SK-N-SH (cell line): ENCODE data around the gene GRK5. TPM values are rescaled to one million over a fixed set of nuclear protein-coding genes. Genes with fewer than 3 reads are reported as not detected.

Source experiments
- CTCF ChIA-PET: fragments of 300-600, 350-600 bp; formaldehyde crosslinking; extraction: SDS; loops from one replicate; lab custom pipeline; 2021; lab: Yijun Ruan, JAX
- POLR2A ChIA-PET: fragments of 350-600 bp; sonication (Branson Sonifier 250); formaldehyde crosslinking; extraction: SDS; loops from one replicate; lab custom pipeline; 2020; ENCODE audit warnings: antibody characterized with exemption, inconsistent platforms; lab: Yijun Ruan, JAX
- DNase-seq: peaks from one replicate; pipeline ENCODE4 v3.0.0; 2012
- H2AFZ ChIP-seq: fragments of 200-600 bp; sonication (generic); 2 replicates; pipeline ENCODE4 v1.8.1; 2016; ENCODE audit warnings: antibody characterized with exemption, mild to moderate bottlenecking, low read depth
- H3F3A ChIP-seq: fragments of 200-600 bp; sonication (generic); replicated peaks from 2 replicates; pipeline ENCODE3; 2016; ENCODE audit warnings: antibody characterized with exemption, mild to moderate bottlenecking; ENCODE audit not compliant: insufficient read depth
- H3K27ac ChIP-seq, 2 experiments: fragments of 200-500 bp in 1 of 2; fragments of 200-600 bp in 1 of 2; sonication (Bioruptor generic) in 1 of 2; sonication (generic), shearing (Covaris generic) in 1 of 2; 2 replicates each; pipeline versions ENCODE4 v1.5.1 to v1.6.1; 2014 to 2016; ENCODE audit warnings: low read depth in 2 of 2, inconsistent platforms in 1 of 2, low read length in 1 of 2, mild to moderate bottlenecking in 1 of 2, mixed read lengths in 1 of 2
- H3K27me3 ChIP-seq: fragments of 200-600 bp; sonication (generic), shearing (Covaris generic); 2 replicates; pipeline ENCODE4 v1.6.1; 2016; ENCODE audit warnings: mixed run types; ENCODE audit not compliant: insufficient read depth
- H3K36me3 ChIP-seq, 2 experiments: fragments of 200-500 bp in 1 of 2; fragments of 200-600 bp in 1 of 2; sonication (Bioruptor generic) in 1 of 2; sonication (generic) in 1 of 2; replicated peaks in 1 of 2; 2 replicates each; pipeline versions ENCODE3 to v1.5.1; 2014 to 2016; ENCODE audit warnings: low read length in 1 of 2, mild to moderate bottlenecking in 1 of 2; ENCODE audit not compliant: insufficient read depth in 2 of 2, control insufficient read depth in 1 of 2
- H3K4me1 ChIP-seq, 2 experiments: fragments of 200-500 bp in 1 of 2; fragments of 200-600 bp in 1 of 2; sonication (Bioruptor generic) in 1 of 2; sonication (generic), shearing (Covaris generic) in 1 of 2; 2 replicates each; pipeline versions ENCODE4 v1.5.1 to v1.6.1; 2014 to 2016; ENCODE audit warnings: low read depth in 1 of 2, low read length in 1 of 2, mixed run types in 1 of 2; ENCODE audit not compliant: insufficient read depth in 2 of 2, control insufficient read depth in 1 of 2
- H3K4me2 ChIP-seq: fragments of 200-600 bp; sonication (generic), shearing (Covaris generic); 2 replicates; pipeline ENCODE4 v1.6.1; 2017; ENCODE audit warnings: mixed run types
- H3K4me3 ChIP-seq, 2 experiments: fragments of 200-500 bp in 1 of 2; fragments of 200-600 bp in 1 of 2; sonication (Bioruptor generic) in 1 of 2; sonication (generic), shearing (Covaris generic) in 1 of 2; 2 replicates each; pipeline versions ENCODE4 v1.5.1 to v1.8.1; 2014 to 2016; ENCODE audit warnings: low read depth in 2 of 2, inconsistent platforms in 1 of 2, low read length in 1 of 2, mild to moderate bottlenecking in 1 of 2, mixed read lengths in 1 of 2, moderate library complexity in 1 of 2
- H3K79me2 ChIP-seq: fragments of 200-600 bp; sonication (generic); 2 replicates; pipeline ENCODE4 v1.8.1; 2017; ENCODE audit warnings: mild to moderate bottlenecking; ENCODE audit not compliant: insufficient read depth
- H3K9ac ChIP-seq: fragments of 200-600 bp; sonication (generic); 2 replicates; pipeline ENCODE4 v1.6.1; 2017; ENCODE audit warnings: mixed run types
- H3K9me2 ChIP-seq: fragments of 200-600 bp; sonication (generic); 2 replicates; pipeline ENCODE4 v1.6.1; 2017; ENCODE audit warnings: mixed run types
- H3K9me3 ChIP-seq: fragments of 200-600 bp; sonication (generic); 2 replicates; pipeline ENCODE4 v1.6.1; 2017; ENCODE audit warnings: mixed run types, mild to moderate bottlenecking, moderate library complexity
- H4K20me1 ChIP-seq: fragments of 200-600 bp; sonication (generic); 2 replicates; pipeline ENCODE4 v1.6.1; 2017; ENCODE audit warnings: mild to moderate bottlenecking, mixed run types; ENCODE audit not compliant: insufficient read depth
- EZH2phosphoT487 ChIP-seq: fragments of 200-600 bp; sonication (generic); IDR thresholded peaks from 2 replicates; pipeline ENCODE4 v1.6.1; 2017; ENCODE audit warnings: low read depth, mixed run types, mild to moderate bottlenecking, antibody characterized with exemption, moderate library complexity, borderline replicate concordance
- FOSL2 ChIP-seq: IDR thresholded peaks from 2 replicates; pipeline ENCODE4 v1.4.0; 2012; ENCODE audit warnings: low read depth, mild to moderate bottlenecking, moderate library complexity, borderline replicate concordance
- FOXJ3 ChIP-seq: sonication (generic); formaldehyde crosslinking; IDR thresholded peaks from 2 replicates; pipeline ENCODE4 v1.5.1; 2020; ENCODE audit warnings: mild to moderate bottlenecking, missing genetic modification reagents
- GABPA ChIP-seq: IDR thresholded peaks from 2 replicates; pipeline ENCODE4 v1.4.0; 2012; ENCODE audit warnings: low read depth, mild to moderate bottlenecking
- MEF2A ChIP-seq: IDR thresholded peaks from 2 replicates; pipeline ENCODE4 v1.4.0; 2012; ENCODE audit warnings: low read depth, borderline replicate concordance
- MXI1 ChIP-seq: IDR thresholded peaks from 2 replicates; pipeline ENCODE4 v1.6.1; 2012; ENCODE audit warnings: mild to moderate bottlenecking, low read depth, low read length, improper control_type of control experiment
- NRF1 ChIP-seq: IDR thresholded peaks from 2 replicates; pipeline ENCODE4 v1.6.1; 2012; ENCODE audit warnings: low read depth, mild to moderate bottlenecking, low read length
- POLR2AphosphoS5 ChIP-seq: IDR thresholded peaks from 2 replicates; pipeline ENCODE4 v1.6.1; 2012; ENCODE audit warnings: low read depth, low read length
- RFX5 ChIP-seq: IDR thresholded peaks from 2 replicates; pipeline ENCODE4 v1.6.1; 2012; ENCODE audit warnings: mild to moderate bottlenecking, improper control_type of control experiment, low read length
- RXRA ChIP-seq: IDR thresholded peaks from 2 replicates; pipeline ENCODE4 v1.4.0; 2012; ENCODE audit warnings: low read depth, mild to moderate bottlenecking, borderline replicate concordance
- SIN3A ChIP-seq: IDR thresholded peaks from 2 replicates; pipeline ENCODE4 v1.6.1; 2012; ENCODE audit warnings: low read depth, mild to moderate bottlenecking, low read length, moderate library complexity, borderline replicate concordance
- SMC3 ChIP-seq: IDR thresholded peaks from 2 replicates; pipeline ENCODE4 v1.6.1; 2012; ENCODE audit warnings: low read depth, low read length, improper control_type of control experiment
- TAF1 ChIP-seq: IDR thresholded peaks from 2 replicates; pipeline ENCODE4 v1.6.1; 2012; ENCODE audit warnings: low read depth, mild to moderate bottlenecking, low read length, moderate library complexity, borderline replicate concordance
- TCF12 ChIP-seq: IDR thresholded peaks from 2 replicates; pipeline ENCODE4 v1.4.0; 2012
- YY1 ChIP-seq: IDR thresholded peaks from 2 replicates; pipeline ENCODE4 v1.4.0; 2012; ENCODE audit warnings: low read depth, mild to moderate bottlenecking
- WGBS: methylation state at CpG from one replicate; pipeline ENCODE4 v1.1.6; 2017; ENCODE audit warnings: low lambda C conversion rate; 5-methylcytosine and 5-hydroxymethylcytosine counted together
- polyA plus RNA-seq, 3 experiments: library from polyadenylated mRNA; depleted of rRNA; stranded (reverse); fragments of >200 nt; gene quantifications; 2 replicates each; pipeline ENCODE4 v1.2.3, GENCODE V29; 2012
- TF ChIP-seq, protein P1 (sequence below): IDR thresholded peaks from 2 replicates; pipeline ENCODE4 v1.6.1; 2012; ENCODE audit warnings: mild to moderate bottlenecking, low read depth, low read length, moderate library complexity
- TF ChIP-seq, protein P2 (sequence below): IDR thresholded peaks from 2 replicates; pipeline ENCODE4 v1.4.0; 2012; ENCODE audit warnings: low read depth
- TF ChIP-seq, protein P3 (sequence below): IDR thresholded peaks from 2 replicates; pipeline ENCODE4; 2012
- TF ChIP-seq, protein P4 (sequence below): fragments of 150-350 bp; IDR thresholded peaks from 2 replicates; pipeline ENCODE4 v1.6.1; 2016; ENCODE audit warnings: mild to moderate bottlenecking, low read depth, low read length

GRK5 gene
- polyA plus RNA-seq, 1 of the 3 experiments (the other 2 are of a cell fraction): 12.1 TPM

DNA sequence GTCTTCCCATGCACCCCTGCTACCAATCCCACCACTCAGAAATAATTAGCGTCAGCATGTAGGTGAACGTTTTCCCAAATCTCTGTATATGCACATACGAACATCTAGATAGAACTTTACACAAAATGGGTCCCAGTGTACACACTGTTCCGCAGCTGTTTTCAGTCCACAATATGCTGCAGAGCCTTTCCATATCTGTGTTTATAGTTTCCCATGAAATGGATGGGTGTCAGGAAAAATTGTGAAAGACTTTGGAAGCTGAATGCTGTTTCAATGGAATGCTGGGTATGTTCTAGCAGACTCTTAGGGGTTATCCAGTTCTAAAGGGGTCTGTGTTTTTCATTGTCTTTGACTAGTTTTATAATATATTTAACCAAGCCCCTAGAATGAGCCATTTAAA is 13.8 kb downstream of the GRK5 start:
- TF ChIP-seq, protein P1, sequence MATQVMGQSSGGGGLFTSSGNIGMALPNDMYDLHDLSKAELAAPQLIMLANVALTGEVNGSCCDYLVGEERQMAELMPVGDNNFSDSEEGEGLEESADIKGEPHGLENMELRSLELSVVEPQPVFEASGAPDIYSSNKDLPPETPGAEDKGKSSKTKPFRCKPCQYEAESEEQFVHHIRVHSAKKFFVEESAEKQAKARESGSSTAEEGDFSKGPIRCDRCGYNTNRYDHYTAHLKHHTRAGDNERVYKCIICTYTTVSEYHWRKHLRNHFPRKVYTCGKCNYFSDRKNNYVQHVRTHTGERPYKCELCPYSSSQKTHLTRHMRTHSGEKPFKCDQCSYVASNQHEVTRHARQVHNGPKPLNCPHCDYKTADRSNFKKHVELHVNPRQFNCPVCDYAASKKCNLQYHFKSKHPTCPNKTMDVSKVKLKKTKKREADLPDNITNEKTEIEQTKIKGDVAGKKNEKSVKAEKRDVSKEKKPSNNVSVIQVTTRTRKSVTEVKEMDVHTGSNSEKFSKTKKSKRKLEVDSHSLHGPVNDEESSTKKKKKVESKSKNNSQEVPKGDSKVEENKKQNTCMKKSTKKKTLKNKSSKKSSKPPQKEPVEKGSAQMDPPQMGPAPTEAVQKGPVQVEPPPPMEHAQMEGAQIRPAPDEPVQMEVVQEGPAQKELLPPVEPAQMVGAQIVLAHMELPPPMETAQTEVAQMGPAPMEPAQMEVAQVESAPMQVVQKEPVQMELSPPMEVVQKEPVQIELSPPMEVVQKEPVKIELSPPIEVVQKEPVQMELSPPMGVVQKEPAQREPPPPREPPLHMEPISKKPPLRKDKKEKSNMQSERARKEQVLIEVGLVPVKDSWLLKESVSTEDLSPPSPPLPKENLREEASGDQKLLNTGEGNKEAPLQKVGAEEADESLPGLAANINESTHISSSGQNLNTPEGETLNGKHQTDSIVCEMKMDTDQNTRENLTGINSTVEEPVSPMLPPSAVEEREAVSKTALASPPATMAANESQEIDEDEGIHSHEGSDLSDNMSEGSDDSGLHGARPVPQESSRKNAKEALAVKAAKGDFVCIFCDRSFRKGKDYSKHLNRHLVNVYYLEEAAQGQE: no peak
- TF ChIP-seq FOXJ3 (CRISPR knock-in tag) (no peak), RXRA (no peak), MXI1 (no peak), FOSL2 (no peak), TAF1 (no peak), POLR2AphosphoS5 (no peak), MEF2A (no peak)
- TF ChIP-seq, protein P2, sequence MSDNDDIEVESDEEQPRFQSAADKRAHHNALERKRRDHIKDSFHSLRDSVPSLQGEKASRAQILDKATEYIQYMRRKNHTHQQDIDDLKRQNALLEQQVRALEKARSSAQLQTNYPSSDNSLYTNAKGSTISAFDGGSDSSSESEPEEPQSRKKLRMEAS: no peak
- Histone ChIP-seq H3K4me1 (peaks cover 7 to 32% of the 10 kb centered on the region in 2 experiments; a peak in 3 of 4 replicates), H4K20me1 (no peaks in the 10 kb centered on the region), H3K27ac (no peak overlapping the region), H3K79me2 (peaks cover 2% of the 10 kb centered on the region; the same call in 1 of the 2 replicates), H3K27me3 (no peaks in the 10 kb centered on the region), H3K36me3 (no peaks in the 10 kb centered on the region), H3K9me3 (no peaks in the 10 kb centered on the region), H3F3A (no peaks in the 10 kb centered on the region), H2AFZ (no peak overlapping the region), H3K9me2 (no peaks in the 10 kb centered on the region), H3K4me3 (no peak overlapping the region), H3K9ac (no peak overlapping the region), H3K4me2 (no peak overlapping the region)
- CTCF ChIA-PET: interaction anchor here (1.3 to 3.9 kb wide), 4 partner anchors 11 to 224 kb away, joined by 4 to 38 read pairs (median 18); partner anchors contain the start of gene GRK5
- WGBS: 99% methylated on average over 4 of the region's 4 CpGs
- no peak for DNase-seq
- POLR2A ChIA-PET: no interaction called here

DNA sequence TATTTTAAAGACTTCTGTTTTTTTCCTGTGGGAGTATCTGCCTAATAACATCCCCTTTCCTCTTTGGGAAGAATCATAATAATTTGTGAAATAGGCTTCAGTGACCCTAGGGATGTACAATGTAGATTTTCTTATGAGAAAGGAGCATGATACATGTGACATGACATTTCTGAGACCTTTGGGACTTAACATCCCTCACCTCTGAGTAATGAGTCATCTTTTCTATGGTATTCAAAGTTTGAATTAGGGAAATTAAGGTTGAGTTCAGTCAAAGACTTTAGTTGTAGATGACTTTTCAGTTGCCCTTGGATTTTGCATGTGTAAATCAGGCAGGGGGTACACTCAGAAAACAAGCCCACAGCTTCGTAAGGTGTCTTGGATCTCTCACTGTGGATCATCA is 14.3 kb downstream of the GRK5 start:
- Histone ChIP-seq H3K79me2 (no peaks in the 10 kb centered on the region; the same call in 1 of the 2 replicates), H3K9ac (no peak overlapping the region), H3K4me3 (no peak overlapping the region), H3K4me1 (peaks cover 7 to 30% of the 10 kb centered on the region in 2 experiments; a peak in 3 of 4 replicates), H3K9me2 (no peaks in the 10 kb centered on the region), H3K9me3 (no peaks in the 10 kb centered on the region), H3K27ac (peak overlapping the region in 1 of 2 experiments; percentile 76; a peak in 1 of 4 replicates), H3K4me2 (no peak overlapping the region), H2AFZ (no peak overlapping the region), H3K36me3 (no peaks in the 10 kb centered on the region), H3K27me3 (no peaks in the 10 kb centered on the region), H4K20me1 (no peaks in the 10 kb centered on the region), H3F3A (no peaks in the 10 kb centered on the region)
- no peak for DNase-seq
- ChIA-PET CTCF (interaction anchor here (0.9 to 3.9 kb wide), 6 partner anchors 11 to 224 kb away, joined by 3 to 38 read pairs (median 10); partner anchors contain the start of gene GRK5), POLR2A (no interaction called here)
- TF ChIP-seq GABPA (no peak), SMC3 (no peak), FOXJ3 (CRISPR knock-in tag) (no peak), EZH2phosphoT487 (no peak), YY1 (no peak), TCF12 (no peak), NRF1 (no peak), SIN3A (no peak), RXRA (no peak), RFX5 (no peak)
- TF ChIP-seq, protein P3, sequence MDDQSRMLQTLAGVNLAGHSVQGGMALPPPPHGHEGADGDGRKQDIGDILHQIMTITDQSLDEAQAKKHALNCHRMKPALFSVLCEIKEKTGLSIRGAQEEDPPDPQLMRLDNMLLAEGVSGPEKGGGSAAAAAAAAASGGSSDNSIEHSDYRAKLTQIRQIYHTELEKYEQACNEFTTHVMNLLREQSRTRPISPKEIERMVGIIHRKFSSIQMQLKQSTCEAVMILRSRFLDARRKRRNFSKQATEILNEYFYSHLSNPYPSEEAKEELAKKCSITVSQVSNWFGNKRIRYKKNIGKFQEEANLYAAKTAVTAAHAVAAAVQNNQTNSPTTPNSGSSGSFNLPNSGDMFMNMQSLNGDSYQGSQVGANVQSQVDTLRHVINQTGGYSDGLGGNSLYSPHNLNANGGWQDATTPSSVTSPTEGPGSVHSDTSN: no peak
- TF ChIP-seq, protein P4, sequence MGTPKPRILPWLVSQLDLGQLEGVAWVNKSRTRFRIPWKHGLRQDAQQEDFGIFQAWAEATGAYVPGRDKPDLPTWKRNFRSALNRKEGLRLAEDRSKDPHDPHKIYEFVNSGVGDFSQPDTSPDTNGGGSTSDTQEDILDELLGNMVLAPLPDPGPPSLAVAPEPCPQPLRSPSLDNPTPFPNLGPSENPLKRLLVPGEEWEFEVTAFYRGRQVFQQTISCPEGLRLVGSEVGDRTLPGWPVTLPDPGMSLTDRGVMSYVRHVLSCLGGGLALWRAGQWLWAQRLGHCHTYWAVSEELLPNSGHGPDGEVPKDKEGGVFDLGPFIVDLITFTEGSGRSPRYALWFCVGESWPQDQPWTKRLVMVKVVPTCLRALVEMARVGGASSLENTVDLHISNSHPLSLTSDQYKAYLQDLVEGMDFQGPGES: no peak
- WGBS: 80% methylated on average over 1 of the region's 1 CpG
